Dendritic cell treated with granulocyte-macrophage colony-stimulating factor and Interleukin-4, amounts not matched to agents 40 ng/mL and 50 ng/mL, for 4 days (primary cell): ENCODE data around the gene CSMD2.

Experiments used
- H3K27ac Mint-ChIP-seq: one replicate; pipeline ENCODE4 v1.8.0; 2022; ENCODE audit warnings: mild to moderate bottlenecking, mixed read lengths
- H3K27me3 Mint-ChIP-seq: one replicate; pipeline ENCODE4 v1.8.0; 2022; ENCODE audit warnings: mild to moderate bottlenecking, mixed read lengths
- H3K36me3 Mint-ChIP-seq: one replicate; pipeline ENCODE4 v1.8.0; 2022; ENCODE audit warnings: low read depth, mixed read lengths
- H3K4me1 Mint-ChIP-seq: one replicate; pipeline ENCODE4 v1.8.0; 2022; ENCODE audit warnings: low read depth, mixed read lengths
- H3K4me3 Mint-ChIP-seq: one replicate; pipeline ENCODE4 v1.8.0; 2022; ENCODE audit warnings: mild to moderate bottlenecking, moderate library complexity, mixed read lengths
- H3K9me3 Mint-ChIP-seq: one replicate; pipeline ENCODE4 v1.8.0; 2022; ENCODE audit warnings: mixed read lengths
- intact Hi-C: fragments of 100-400 bp; cut with micrococcal nuclease; formaldehyde crosslinking; loops from one replicate; pipeline ENCODE4 v1.15.0; 2022

CSMD2 gene

DNA sequence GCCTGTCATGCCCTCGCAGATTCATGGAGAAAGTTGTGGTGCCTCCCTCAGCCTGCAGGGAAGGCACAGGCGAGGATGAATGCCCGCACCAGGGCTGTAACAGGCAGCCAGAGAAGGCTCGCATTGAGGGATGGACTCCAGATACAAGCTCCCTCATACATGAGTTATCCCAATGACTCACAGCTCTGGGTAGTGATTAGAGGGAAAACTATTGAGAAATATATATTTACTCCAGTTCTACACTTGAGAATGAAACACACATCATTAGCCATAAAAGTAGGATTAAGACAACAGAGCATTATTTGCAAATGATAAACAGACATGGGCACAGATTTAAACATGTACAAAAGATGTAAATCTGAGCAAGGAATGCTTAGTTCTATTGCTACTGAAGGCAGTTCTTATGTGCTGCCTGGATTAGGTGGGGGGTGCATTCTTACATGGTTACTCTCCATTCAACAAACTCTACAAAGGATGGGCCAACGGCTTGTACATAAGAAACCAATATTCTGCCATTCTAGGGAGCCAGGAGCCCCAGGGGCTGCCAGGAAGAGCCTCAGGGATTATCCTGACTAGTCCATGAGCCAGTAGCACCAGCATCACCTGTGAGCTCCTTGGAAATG lies 97.9 kb downstream of the CSMD2 start:
- Mint-ChIP-seq H3K4me1 (no peaks in the 10 kb centered on the region), H3K9me3 (no peaks in the 10 kb centered on the region), H3K27me3 (no peaks in the 10 kb centered on the region), H3K36me3 (no peaks in the 10 kb centered on the region), H3K27ac (no peak overlapping the region), H3K4me3 (no peak overlapping the region)
- intact Hi-C loops = no loop called here

DNA sequence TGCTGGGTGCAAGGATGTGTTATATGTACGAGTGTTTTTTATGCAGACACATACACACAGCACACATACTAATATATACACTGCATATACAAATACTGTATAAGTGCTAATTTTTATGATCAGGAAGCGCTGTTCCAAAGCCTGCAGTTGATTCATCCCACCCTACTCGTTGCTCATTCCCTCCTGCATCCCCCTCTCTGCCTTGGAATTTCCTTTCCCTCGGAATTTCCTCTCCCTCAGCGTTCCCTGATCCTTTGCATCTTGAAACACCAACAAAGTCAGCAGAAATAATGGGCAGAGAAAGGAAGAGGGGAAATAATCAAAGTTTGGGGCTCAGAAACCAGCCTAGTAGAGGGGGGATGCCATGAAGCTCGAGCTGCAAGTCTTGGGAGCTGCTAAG lies 98.9 kb downstream of the CSMD2 start:
- Mint-ChIP-seq H3K4me3 (no peak overlapping the region), H3K36me3 (no peaks in the 10 kb centered on the region), H3K27ac (no peak overlapping the region), H3K9me3 (no peaks in the 10 kb centered on the region), H3K4me1 (no peaks in the 10 kb centered on the region), H3K27me3 (no peaks in the 10 kb centered on the region)
- intact Hi-C loops = no loop called here

DNA sequence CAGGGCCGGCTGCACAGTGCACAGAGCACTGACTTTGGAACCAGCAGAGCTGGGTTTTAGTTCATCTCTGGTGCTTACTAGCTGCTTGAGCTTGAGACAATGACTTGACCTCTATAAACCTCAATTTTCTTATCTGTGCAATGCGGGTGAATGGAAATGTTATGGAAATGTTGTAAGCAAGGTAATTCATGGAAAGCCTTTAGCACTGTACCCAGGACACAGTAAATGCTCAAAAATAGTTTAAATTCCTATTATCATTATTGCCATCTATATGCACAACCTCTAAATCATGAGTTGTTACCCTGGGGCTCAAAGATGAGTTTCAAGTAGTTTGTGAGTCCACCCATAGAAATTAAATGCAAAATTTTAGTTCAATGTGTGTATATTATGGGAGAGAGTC lies 99.5 kb downstream of the CSMD2 start:
- no peaks in the 10 kb centered on the region for H3K36me3 Mint-ChIP-seq
- intact Hi-C loops = no loop called here
- H3K9me3 Mint-ChIP-seq = no peaks in the 10 kb centered on the region
- H3K27ac Mint-ChIP-seq = no peak overlapping the region
- no peak overlapping the region for H3K4me3 Mint-ChIP-seq
- no peaks in the 10 kb centered on the region for H3K27me3 Mint-ChIP-seq
- no peaks in the 10 kb centered on the region for H3K4me1 Mint-ChIP-seq

DNA sequence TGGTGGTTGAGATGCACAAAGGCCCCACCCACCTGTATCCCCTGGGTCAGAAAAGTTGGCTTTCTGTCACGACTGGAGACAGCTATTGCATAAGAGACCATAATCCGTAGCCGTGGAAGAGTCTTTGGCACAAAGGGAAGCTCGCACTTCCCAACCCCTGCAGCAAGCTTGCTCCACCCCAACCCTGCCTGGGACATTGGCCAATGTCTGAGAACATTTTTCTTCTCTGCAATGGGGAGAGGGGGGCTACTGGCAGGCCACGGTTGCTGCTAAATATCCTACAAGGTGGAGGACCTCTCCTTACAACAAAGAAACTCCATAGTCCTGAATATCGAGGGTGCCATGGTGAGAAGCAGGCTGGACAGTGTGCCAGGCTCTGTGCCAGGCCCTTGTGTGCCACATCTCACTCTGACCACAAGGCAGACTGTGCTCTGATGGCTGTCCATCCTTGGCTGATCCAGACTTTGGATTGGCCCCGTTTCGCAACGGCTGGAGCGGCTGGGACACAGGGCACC lies 104.1 kb downstream of the CSMD2 start:
- intact Hi-C loops = no loop called here
- H3K4me3 Mint-ChIP-seq = no peak overlapping the region
- H3K27ac Mint-ChIP-seq = no peak overlapping the region
- no peaks in the 10 kb centered on the region for H3K9me3 Mint-ChIP-seq
- H3K4me1 Mint-ChIP-seq = no peaks in the 10 kb centered on the region
- peaks cover 8% of the 10 kb centered on the region for H3K27me3 Mint-ChIP-seq
- H3K36me3 Mint-ChIP-seq = no peaks in the 10 kb centered on the region

DNA sequence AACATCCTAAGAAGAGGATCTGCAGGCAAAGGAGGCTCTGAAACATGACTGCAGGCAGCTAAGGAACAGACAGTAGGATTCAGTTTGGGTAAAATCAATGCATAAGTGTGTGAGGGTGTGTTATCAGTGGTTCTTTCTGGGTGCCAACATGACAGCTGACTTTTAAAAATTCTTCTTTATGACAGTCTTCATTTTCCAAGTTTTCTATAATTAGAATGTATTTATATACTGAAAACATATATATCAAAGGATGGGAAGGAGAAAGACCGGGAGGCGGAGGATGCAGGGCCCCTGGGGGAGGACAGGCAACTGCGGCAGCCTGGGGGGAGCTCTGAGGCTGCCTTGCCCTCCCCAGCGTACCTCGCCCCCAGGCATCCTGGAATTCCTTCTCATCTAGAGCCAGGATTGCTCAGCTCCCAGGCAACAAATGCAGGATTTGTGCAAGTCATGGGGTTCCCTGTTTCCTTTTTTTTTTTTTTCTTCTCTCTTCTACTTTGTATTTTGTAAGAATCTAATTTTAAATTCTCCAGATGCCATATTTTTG lies 104.8 kb downstream of the CSMD2 start:
- Mint-ChIP-seq H3K27me3 (peaks cover 8% of the 10 kb centered on the region), H3K4me1 (no peaks in the 10 kb centered on the region), H3K4me3 (no peak overlapping the region), H3K27ac (no peak overlapping the region), H3K36me3 (no peaks in the 10 kb centered on the region), H3K9me3 (no peaks in the 10 kb centered on the region)
- intact Hi-C loops = no loop called here

DNA sequence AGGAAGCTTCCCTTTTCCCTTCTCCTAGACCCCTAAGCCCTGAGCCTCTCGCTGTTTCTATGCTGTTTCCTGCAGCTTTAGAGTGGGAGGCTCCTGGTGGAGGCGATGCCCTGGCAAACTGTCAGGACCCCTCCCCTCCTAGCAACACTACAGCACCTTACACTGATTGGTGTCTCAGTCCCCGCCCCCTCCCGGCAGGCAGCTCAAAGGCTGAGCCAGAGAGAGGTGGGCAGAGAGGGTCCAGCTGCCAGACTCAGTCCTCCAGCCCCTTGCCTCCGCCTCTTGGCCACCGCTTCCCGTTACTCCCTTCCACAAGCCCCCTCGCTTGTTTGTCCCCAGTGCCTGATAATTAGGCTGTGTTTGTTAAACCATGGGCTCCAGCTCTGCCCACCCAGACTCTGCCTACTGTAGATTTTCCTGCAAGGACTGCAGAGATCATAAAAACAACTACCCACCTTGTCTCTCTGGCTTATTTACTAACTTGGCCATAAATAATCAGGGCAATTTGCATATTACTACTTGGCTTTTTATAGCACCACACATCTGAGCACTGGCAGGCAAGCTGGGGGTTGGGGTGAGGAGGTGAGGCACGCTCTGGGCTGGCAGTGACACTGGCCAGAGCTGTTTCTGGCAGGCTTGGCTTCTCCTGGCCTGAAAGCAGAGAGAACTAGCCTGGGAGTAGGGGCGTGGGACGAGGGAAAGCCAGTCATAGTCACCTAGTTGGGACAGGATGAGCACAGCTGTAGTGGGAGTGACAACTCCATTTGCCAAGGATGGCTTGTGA lies 107.5 kb downstream of the CSMD2 start:
- Mint-ChIP-seq H3K9me3 (no peaks in the 10 kb centered on the region), H3K27ac (no peak overlapping the region), H3K27me3 (peaks cover 8% of the 10 kb centered on the region), H3K4me1 (no peaks in the 10 kb centered on the region), H3K36me3 (no peaks in the 10 kb centered on the region), H3K4me3 (no peak overlapping the region)
- intact Hi-C loops = no loop called here

DNA sequence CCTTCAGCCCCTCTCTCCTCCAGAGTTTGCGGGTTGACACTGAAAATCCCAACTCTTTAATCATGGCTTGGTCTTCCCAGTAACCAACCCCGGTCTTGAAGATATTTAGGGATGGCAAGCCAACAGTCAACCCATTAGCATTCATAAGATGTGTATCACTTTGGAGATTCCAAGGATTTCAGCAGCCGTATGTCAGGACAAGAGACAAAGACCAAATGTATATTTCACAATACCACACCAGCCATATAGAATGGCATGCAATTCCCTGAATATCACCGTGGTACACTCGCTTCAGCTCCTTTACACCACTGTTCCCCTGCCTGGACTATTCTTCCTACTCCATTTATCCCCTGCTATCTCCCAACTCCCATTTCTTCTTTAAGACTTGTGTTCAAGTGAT lies 109.2 kb downstream of the CSMD2 start:
- Mint-ChIP-seq H3K4me3 (no peak overlapping the region), H3K27me3 (peaks cover 8% of the 10 kb centered on the region), H3K4me1 (no peaks in the 10 kb centered on the region), H3K36me3 (no peaks in the 10 kb centered on the region), H3K9me3 (no peaks in the 10 kb centered on the region), H3K27ac (no peak overlapping the region)
- intact Hi-C loops = no loop called here

DNA sequence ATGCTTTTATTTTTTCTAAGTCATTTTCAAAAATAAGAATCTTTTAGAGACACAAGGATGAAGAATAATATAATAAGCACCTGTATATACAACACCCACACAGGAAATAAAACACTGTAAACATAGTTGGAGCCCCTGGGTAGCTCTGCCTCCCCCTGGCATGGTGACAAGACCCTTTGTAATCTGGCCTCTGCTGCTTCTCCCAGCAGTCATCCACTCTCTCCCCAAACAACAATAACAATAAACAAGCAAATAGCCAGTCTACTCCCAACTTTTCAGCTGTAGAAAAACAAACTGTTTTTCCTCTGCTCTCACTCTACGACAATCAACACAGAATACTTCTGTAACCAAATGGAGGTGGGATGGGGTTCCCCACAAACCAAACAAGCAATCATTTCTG lies 110.1 kb downstream of the CSMD2 start:
- intact Hi-C loops = no loop called here
- Mint-ChIP-seq H3K27me3 (peaks cover 8% of the 10 kb centered on the region), H3K4me1 (no peaks in the 10 kb centered on the region), H3K4me3 (no peak overlapping the region), H3K27ac (no peak overlapping the region), H3K9me3 (no peaks in the 10 kb centered on the region), H3K36me3 (no peaks in the 10 kb centered on the region)

DNA sequence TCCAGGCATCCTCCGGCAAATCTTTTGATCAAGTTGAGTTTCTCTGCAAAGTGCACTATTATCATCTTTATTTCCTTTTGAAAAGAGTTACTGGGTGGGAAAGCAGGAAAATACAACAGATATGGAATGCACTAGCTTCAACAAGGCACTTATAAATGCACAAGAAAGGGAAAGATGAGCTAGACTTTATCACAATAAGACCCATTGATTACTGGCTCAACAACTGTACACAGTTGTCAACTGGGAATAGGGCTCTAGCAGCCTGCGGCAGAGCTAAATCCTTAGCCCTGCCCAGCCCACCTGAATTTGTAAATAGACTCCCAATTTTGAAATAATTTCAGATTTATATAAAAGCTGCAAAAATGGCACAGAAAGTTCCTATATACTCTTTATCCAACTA lies 111.4 kb downstream of the CSMD2 start:
- Mint-ChIP-seq H3K9me3 (no peaks in the 10 kb centered on the region), H3K27ac (no peak overlapping the region), H3K4me3 (no peak overlapping the region), H3K4me1 (no peaks in the 10 kb centered on the region), H3K27me3 (peaks cover 8% of the 10 kb centered on the region), H3K36me3 (no peaks in the 10 kb centered on the region)
- intact Hi-C loops = no loop called here

DNA sequence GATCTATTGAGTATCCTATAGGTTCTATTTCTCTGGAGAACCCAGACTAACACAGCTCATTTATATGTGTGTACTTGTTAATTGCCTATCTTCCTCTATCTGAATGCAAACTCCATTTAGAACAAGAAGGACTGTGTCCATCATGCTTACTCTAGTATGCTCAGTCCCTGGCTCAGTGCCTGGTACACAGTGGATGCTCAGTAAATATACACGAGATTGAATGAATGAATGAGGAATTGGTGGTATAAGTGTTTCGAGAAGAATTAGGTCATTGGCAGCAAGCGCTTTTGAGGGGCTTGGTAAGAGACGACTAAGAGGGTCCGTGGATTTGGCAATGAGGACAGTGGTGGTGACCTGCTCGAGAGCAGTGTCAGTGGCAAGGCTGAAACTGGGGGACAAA lies 112.5 kb downstream of the CSMD2 start:
- H3K9me3 Mint-ChIP-seq = no peaks in the 10 kb centered on the region
- intact Hi-C loops = no loop called here
- no peak overlapping the region for H3K27ac Mint-ChIP-seq
- H3K27me3 Mint-ChIP-seq = peaks cover 6% of the 10 kb centered on the region
- H3K36me3 Mint-ChIP-seq = no peaks in the 10 kb centered on the region
- no peaks in the 10 kb centered on the region for H3K4me1 Mint-ChIP-seq
- no peak overlapping the region for H3K4me3 Mint-ChIP-seq

DNA sequence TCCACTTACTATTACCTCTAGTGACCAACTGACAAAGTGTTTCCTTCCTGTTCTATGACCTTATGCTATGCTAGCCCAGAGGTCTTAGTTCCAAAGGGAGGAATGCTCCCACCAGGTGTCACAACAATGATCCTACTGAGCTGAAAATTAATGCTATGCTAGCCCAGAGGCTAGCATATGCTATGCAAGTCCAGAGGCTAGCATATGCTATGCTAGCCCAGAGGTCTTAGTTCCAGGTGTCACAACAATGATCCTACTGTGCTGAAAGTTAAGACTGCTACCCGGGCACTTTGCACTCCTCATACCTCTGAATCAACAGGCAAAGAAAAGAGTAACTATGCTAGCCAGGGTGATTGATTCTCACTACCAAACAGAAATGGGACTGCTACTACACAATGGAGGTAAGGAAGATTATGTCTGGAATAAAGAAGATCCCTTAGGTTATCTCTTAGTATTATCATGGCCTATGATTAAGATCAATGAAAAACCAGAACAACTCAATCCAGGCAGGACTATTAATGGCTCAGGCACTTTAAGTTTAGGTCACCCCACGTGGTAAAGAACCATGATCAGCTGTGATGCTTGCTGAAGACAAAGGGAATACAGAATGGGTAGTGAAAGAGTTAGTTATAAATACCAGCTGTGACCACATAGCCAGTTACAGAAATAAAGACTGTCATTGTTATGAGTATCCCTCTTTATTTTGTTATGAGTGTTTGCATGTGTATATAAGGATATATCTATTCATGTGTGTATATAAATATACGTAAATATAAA lies 114.1 kb downstream of the CSMD2 start:
- Mint-ChIP-seq H3K9me3 (no peaks in the 10 kb centered on the region), H3K27ac (no peak overlapping the region), H3K4me1 (no peaks in the 10 kb centered on the region), H3K36me3 (no peaks in the 10 kb centered on the region), H3K4me3 (no peak overlapping the region), H3K27me3 (no peaks in the 10 kb centered on the region)
- intact Hi-C loops = no loop called here

DNA sequence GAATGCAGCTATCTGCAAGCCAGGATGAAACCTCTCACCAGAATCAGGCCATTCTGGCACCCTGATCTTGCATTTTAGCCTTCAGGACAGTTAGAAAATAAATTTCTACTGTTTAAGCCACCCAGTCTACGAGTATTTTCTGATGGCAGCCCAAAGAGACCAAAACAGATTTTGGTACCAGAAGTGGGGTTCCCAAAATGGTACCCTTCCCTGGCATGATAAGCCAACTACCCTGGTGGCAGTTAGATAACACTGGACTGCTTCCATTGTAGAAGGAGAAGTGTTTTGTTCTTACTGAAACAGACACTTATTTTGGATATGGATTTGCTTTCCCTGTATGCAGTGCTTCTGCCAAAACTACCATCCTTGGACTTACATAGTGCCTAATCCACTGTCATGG lies 115.0 kb downstream of the CSMD2 start:
- Mint-ChIP-seq H3K27ac (no peak overlapping the region), H3K36me3 (no peaks in the 10 kb centered on the region), H3K4me1 (no peaks in the 10 kb centered on the region), H3K4me3 (no peak overlapping the region), H3K27me3 (no peaks in the 10 kb centered on the region), H3K9me3 (no peaks in the 10 kb centered on the region)
- intact Hi-C loops = no loop called here

DNA sequence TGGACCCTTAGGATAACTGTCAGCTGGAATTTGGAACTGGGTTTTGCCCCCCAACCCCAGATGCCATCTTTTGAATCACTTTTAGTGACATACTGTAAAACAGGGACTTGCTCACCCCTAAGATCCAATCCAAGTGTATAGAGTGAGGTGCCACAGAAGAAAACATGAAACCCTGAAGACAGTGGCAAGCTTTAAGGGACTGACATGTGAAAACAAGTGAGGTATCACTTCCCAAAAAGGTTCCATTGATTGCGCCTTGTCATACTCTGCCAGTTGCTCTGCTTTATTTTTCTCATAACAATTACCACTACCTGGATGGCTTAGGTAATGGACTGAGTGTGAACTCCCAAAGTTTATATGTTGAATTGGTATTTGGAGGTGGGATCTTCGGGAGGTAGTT lies 115.6 kb downstream of the CSMD2 start:
- intact Hi-C loops = no loop called here
- H3K27me3 Mint-ChIP-seq = no peaks in the 10 kb centered on the region
- no peaks in the 10 kb centered on the region for H3K36me3 Mint-ChIP-seq
- H3K4me1 Mint-ChIP-seq = no peaks in the 10 kb centered on the region
- H3K27ac Mint-ChIP-seq = no peak overlapping the region
- no peak overlapping the region for H3K4me3 Mint-ChIP-seq
- no peaks in the 10 kb centered on the region for H3K9me3 Mint-ChIP-seq

DNA sequence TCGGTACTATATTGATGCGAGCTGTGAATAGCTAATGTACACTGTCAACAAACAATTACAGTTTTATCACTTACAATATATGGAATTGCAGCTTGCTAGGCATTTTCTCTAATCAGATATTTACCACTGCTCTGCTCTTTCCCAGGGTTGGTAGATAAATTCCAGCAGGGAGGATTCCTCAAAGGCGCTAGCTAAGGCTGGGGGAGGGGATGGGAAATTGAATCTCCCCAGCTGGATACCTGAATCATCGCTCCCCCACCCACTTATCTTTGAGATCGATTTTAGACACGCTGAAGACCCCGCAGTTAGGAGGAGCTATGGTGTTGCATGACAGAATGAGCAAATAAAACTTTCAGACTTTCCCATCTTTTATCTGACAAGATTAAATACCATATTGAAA lies 127.2 kb downstream of the CSMD2 start:
- no peak overlapping the region for H3K4me3 Mint-ChIP-seq
- H3K9me3 Mint-ChIP-seq = no peaks in the 10 kb centered on the region
- intact Hi-C loops = no loop called here
- H3K27ac Mint-ChIP-seq = no peak overlapping the region
- peaks cover 2% of the 10 kb centered on the region for H3K27me3 Mint-ChIP-seq
- H3K4me1 Mint-ChIP-seq = no peaks in the 10 kb centered on the region
- H3K36me3 Mint-ChIP-seq = no peaks in the 10 kb centered on the region
